GM04504 (cell line): ENCODE results near the gene GSTT2B.
"Not testable (repeated sequence)": the region's sequence is repeated elsewhere in the genome, so short reads cannot be mapped to it uniquely, and the experiment has no call there.

Source experiments
- DNase-seq: peaks from one replicate; pipeline ENCODE4 v3.0.0-alpha.2; 2012; ENCODE audit warnings: low read depth

The GSTT2B gene

GRCh38 chr22:23940166-23940565 is 20.8 kb downstream of the GSTT2B start:
- DNase-seq: not testable (repeated sequence)

GRCh38 chr22:23939017-23939357 is 22.0 kb downstream of the GSTT2B start:
- no peak for DNase-seq

- DNase-seq: no peak
Observed at GRCh38 chr22:23938328-23939016, 22.5 kb downstream of the GSTT2B start.

- DNase-seq: no peak
Observed at GRCh38 chr22:23926561-23926960, 34.4 kb downstream of the GSTT2B start.

- no peak for DNase-seq
Observed at GRCh38 chr22:23925020-23925606, 35.9 kb downstream of the GSTT2B start.

GRCh38 chr22:23922921-23923320 is 38.1 kb downstream of the GSTT2B start:
- no peak for DNase-seq

- DNase-seq: peak; percentile 5
Observed at GRCh38 chr22:23921586-23922201, 39.3 kb downstream of the GSTT2B start.

- DNase-seq: not testable (repeated sequence)
Observed at GRCh38 chr22:23920267-23920611, 40.8 kb downstream of the GSTT2B start.

GRCh38 chr22:23915290-23915689 is 45.7 kb downstream of the GSTT2B start:
- no peak for DNase-seq

GRCh38 chr22:23913661-23914353 is 47.2 kb downstream of the GSTT2B start:
- peak; percentile 96 for DNase-seq

- no peak for DNase-seq
Observed at GRCh38 chr22:23913306-23913660, 47.7 kb downstream of the GSTT2B start.

- no peak for DNase-seq
Observed at GRCh38 chr22:23912293-23912903, 48.6 kb downstream of the GSTT2B start.

GRCh38 chr22:23911318-23911980 is 49.5 kb downstream of the GSTT2B start:
- no peak for DNase-seq

- DNase-seq: no peak
Observed at GRCh38 chr22:23910496-23911190, 50.4 kb downstream of the GSTT2B start.

GRCh38 chr22:23909296-23909898 is 51.6 kb downstream of the GSTT2B start:
- DNase-seq: no peak

- DNase-seq: no peak
Observed at GRCh38 chr22:23908587-23909205, 52.3 kb downstream of the GSTT2B start.

GRCh38 chr22:23907423-23907822 is 53.6 kb downstream of the GSTT2B start:
- DNase-seq: not testable (repeated sequence)
